NCI-H2196 (cell line): ENCODE data around the gene SOX13.

Experiments used
- DNase-seq: peaks from one replicate; lab custom pipeline; 2025; ENCODE audit not compliant: unreplicated experiment; lab: John Stamatoyannopoulos, UW

SOX13 gene

DNA sequence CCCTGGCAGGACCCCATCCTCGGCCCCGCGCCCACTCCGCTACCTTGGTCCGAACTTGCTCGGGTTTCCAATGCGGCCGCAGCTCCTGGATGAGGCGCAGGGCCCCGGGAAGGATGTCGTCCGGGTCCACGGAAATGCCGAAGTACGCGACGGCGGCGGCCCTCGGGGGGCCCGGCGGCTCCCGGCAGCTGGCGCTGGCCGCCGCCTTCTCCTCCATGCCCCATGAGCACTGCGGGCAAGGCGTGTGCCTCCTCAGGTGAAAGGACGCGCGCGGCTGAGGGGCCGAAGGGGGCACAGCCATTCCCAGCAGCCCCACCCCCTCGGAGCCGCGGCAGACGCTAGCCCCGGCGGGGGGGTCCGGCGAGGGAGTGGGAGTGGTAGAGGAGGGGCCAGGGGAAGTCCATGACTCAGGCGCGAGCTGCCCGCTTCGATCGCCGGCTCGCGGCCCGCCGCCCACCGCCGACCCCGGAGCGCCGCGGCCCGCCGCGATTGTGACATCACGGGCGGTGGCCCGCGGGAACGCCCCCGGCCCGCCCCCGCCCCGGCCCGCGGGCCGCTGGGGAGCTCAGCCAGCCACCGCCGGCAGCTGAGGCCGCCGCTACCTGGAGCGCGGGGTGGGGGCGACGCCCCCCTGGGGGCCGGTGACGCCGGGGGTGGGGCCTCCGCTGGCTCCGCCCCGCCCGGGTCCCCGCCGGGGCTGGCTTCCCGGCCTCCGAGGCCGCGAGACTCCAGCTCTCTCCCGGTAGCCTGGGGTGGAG is 78.8 kb downstream of the SOX13 start, which contains the start of gene ETNK2:
Gene ETNK2, minus strand, starts transcription at position 493 of the 758 bp plus-strand sequence. Its CDS starts 192 bp downstream, at position 301.
- DNase-seq: peak; percentile 69

DNA sequence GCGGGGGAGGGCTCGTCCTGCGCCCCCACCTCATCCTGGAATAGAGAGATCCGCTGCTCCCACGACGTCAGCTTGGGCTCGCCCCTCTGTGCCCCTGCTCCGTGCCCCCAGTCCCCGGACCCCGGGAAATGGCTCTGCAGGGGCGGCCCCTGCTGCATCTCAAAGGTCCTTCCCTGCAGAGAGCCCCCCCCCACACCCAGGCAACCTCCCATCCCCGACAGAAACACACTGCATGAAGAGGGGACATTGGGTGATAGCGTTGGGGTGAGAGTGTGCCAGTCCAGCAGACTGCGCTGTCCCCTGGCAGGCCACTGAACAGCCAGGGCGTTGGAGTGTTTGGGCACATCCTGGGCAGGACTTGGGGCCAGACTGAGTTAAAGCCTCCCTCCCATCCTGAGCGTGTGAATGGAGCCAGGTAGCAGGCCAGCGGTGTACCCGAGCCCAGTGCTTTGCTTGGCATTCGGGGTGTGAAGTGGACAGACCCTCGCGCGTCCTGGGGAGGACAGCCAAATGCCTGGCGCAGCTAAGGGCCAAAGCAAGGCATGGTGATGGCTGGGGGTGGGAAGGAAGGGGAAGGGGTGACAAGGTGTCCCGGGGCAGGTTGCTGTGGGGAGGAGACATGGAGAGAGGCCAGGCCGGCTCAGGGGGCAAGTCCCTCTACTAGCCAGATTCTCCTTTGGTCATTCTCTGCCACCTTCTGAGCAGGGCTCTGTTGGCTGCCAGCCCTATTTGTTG is 79.6 kb downstream of the SOX13 start:
- DNase-seq: no peak

- DNase-seq: no peak
Measured at GRCh38 chr1:204153667-204154066, 80.8 kb downstream of the SOX13 start.

DNA sequence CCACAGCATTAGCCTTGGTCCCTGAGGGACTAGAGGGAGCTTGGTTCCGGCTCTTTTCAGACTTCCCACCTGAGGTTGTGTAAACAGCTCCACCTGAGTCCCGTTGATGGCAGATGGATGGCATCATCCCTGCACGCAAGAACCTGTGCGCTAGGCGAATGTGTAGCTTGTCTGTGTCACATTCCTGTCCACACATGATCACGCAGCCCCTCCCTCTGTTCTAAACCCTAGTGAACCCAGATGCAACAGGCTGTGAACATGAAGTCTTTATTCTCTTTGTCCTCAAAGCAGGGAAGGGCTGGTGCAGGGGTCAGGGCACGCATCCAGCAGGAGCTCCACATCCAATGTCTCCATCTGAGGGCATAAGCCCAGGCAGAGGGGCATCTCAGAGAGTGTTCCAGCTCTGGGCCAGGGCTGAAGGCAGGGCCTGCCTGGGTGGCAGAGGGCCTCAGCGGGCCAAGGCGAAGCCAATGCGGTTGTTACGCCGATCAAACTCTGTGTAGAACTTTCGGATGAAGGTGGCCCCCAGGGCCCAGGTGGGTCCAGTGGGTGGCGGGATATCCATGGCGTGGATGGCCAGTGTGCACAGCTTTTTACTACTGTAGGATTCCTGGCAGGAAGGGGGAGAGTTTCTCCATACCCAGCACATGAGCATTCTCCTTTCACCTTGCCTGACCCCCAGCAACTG is 81.8 kb downstream of the SOX13 start:
- no peak for DNase-seq

DNA sequence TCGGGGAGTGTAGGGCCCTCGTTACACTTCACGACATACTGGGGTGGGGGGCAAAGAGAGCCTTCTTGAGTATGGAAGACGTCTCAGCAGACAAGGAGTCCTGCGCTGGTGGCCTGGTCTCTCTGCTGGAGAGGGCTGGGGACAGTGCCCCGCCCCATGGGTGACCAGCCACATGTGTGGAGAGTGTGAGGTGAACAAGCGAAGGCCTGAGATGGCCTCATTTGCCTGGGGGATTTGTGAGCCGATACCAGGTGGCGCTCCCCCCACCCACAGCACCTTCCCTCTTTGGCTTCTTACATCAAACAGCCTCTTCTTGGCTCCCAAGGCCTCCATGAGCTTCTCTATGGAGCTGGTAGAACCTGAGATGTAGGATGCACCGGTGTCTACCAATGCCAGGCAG is 83.0 kb downstream of the SOX13 start:
- DNase-seq: no peak

DNA sequence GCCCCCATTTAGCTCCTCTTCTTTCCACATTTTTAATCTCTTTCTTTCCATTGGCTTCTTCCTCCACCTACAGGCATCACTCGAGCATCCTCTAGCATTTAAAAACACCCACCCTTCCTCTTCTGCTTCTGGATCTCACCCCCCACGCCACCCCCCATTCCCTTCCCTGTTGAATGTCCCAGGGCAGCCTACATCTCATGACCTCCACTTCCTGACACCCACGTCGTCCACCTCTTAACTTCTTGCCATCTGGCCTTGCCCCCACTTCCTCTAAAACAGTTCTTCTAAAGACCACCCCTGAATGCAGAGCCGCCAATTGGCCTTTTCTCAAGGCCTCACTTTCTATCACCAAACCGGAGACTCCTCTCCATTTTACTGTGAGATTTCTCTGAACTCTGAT is 85.0 kb downstream of the SOX13 start:
- no peak for DNase-seq

DNA sequence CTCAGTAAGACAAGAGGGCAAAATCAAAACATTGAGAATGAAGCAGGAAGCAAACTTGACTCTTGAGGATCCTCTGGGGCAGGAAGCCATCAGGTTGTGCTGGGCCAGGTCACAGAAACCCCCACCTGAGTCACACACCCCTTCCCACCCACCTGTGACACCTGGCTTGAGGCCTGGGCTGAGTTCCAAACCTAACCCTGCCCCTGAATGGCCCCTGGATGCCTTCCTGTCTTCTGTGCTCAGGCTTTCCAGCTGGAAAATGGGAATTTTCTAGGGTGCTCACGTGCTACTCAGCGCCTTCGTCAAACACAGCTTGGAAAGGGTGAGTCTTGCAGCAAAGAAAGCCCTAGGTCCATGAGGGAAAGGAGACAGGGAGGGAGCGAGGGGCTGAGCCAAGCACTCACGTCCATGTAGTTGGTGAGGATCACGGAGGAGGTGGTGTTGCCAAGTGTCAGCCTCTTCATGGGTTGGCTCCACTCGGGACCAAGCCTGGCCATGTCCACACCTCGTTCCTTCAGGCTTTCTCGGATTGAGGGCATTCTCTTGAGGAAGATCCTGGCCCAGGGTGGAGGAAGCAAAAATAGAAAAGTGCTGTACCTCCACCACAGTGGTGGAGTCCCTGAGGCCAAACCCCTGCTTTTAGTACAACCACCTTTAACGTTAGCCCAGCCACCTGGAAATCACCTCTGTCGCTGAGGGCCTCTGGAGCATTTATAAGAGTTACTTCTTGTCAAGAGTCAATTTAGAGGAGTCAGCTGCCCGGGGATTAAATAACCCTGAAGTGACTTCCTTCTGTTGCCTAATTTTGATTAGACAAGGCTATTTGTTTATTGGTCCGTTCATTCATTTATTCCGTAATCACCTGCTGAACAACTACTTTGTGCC is 88.9 kb downstream of the SOX13 start:
- no peak for DNase-seq

GRCh38 chr1:204162494-204163074 is 89.7 kb downstream of the SOX13 start:
- peak; percentile 82 for DNase-seq

DNA sequence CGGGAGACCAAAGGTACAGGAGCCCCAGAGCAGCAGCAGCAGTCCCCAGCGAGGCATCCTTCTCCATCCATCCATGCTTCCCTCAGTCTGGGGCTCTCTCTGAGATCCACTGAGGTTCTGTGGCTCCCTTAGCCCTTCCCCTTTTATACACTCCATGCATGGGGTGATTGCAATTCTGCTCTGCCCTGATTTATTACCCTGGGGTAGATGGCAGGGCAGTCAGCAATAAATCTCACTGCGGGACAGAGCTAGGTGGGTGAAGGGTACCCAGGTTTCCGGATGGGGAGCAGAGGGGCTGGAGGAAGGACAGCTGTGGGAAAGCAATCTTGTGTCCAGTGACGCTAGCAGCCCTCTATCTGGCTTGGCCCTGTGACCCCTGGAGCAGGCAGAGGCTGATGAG is 93.3 kb downstream of the SOX13 start, which contains the start of gene REN:
Gene REN, minus strand, starts transcription at position 119 of the 400 bp plus-strand sequence. Its CDS starts 44 bp downstream, at position 75.
- DNase-seq: no peak

DNA sequence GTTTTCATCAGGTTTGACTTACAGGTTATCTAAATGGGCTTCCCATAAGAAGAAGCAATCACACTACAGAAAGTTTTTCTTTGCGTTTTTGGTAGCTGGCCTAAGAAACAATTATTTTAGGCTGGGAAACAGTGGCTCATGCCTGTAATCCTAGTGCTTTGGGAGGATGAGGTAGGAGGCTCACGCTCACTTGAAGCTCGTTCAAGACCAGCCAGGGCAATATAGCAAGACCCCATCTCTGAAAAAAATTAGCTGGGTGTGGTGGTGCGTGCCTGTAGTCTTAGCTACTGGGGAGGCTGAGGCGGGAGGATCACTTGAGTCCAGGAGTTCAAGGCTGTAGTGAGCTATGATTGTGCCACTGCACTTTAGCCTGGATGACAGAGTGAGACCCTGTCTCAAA is 94.8 kb downstream of the SOX13 start:
- no peak for DNase-seq

DNA sequence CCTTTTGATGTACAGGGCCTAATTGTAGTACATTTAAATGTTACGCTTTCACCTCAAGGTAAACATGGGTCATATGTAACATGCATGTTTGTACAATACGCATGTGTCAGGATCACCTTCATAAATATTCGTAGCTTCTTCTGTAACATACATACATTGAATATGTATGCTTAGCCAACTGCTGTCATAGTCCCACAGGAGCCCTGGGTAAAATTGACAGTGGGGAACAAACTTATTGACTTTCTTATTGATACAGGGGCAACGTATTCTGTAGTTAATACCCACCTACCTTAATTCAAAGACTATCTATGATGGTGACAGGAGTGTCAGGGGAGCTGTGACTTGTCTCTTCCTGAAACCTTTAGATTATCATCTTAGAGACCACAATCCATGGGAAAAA is 96.9 kb downstream of the SOX13 start:
- DNase-seq: no peak

DNA sequence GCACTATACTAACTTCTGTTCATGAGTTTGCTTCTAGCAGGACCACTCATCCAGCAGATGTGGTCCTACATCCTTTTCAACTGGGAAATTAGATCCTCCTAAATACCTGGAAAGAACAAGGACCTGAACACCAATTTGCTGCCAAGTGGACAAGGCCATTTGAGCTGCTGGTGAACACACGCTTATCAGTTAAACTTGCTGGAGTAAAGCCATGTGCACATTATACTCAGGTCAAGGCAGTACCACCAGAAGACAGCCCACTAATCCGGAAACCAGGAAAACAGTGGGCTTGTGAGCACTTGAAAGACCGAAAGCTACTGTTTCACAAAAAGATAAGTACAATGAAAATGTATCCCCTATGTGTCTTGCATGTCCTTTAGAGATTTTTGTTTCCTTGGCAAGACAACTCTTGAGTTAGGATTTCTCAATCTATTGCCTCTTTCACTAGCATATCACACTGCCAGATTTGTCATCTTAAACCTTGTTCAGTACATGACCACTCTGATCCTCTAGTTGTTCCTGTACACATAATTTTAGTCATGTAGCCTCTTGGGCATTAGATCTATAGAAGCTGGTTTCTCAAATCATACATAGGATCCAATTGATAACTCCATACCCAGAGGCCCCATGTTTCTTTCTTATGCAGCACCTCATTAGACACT is 97.7 kb downstream of the SOX13 start:
- DNase-seq: no peak

DNA sequence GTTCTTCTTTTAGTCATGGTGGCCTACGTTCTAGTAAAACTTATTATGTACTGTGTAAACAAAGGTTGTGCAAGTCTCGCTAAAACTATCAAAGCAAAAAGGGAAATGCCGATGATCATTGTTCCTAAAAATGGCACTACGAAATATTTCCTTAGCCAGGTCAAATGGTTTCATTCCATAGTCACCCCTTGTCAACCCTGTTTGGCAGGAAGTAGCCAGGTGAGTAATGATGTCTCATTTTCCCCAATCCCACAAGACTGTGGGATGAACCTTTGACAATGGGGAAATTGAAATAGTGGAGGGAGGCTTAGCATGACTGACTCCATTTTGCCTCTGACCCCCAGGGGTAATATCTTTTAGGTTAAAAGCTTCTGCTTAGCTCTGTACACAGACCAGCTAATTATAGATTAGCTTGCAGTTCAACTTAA is 98.8 kb downstream of the SOX13 start:
- no peak for DNase-seq

- no peak for DNase-seq
Measured at GRCh38 chr1:204172404-204173029, 99.6 kb downstream of the SOX13 start.

DNA sequence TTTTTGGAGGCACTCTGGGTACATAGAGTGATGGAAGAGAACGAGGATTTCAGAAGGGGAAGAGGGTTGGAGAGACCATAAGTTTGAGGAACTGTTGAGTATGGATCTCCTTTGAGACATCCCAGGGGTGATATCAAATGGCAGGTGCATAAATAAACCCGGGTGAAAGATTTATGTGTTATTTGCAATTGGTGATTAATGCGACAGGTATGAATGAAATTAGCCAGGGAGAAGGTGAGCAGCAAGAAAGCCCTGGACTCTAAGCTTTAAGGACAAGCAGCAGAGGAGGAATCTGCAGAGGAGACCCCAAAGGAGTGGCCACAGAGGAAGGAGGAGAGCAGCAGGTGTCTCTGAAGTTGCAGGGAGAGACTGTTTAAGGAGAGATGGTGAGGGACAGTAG is 102.0 kb downstream of the SOX13 start:
- no peak for DNase-seq

DNA sequence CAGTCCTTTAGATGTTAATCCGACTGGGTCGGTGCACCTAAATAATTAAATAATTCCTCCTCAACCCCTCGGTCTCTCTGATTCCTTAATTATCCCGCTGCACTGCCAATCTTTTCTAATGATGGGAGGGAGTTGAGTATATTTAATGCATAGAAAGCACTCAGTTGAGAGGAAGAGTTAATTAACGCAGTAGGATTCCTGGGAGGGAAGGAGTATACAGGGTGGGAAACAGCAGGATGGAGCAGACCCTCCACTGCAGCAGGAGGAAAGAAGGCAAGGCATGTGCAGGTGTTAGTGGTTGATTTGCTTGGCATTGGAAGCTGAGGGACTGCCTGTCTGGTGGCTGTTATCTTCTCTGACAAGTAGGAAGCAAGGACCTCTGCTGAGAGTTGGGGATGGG is 103.1 kb downstream of the SOX13 start:
- DNase-seq: no peak

DNA sequence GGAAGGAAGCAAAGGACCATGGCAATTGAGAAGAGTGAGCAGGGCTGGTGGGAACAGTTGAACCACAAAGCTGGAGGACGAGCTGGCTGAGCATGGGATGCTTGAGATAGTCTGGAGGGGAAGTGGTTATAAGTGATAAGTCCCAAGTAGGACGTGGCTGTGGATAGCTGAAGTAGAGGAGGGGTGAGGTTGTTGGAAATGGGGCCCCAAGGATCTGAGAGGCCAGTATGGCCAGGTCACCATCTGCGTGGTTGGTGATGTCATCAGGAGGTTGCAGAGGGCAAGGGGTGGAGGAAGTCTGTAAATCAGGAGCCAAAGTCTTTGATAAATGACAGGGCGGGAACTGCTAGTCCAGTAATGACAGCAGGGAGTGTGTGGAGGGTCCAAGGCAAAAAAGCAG is 104.2 kb downstream of the SOX13 start:
- DNase-seq: no peak
